K562 (cell line): Measurements from ENCODE around the gene SETD3. TPM values are rescaled to one million over a fixed set of nuclear protein-coding genes. Genes with fewer than 3 reads are reported as not detected.

ENCODE experiments used
- ATAC-seq: fragments of 200-7000 bp; cut with Tn5 transposase; 3 replicates; pipeline ENCODE4 v1.9.1; 2020; ENCODE audit warnings: moderate library complexity
- BruUV-seq: library from RNA; stranded (reverse); fragments of 400-500 nt; replicated peaks from 2 replicates; lab custom pipeline; 2021; lab: Mats Ljungman, UMichigan
- CTCF ChIA-PET: fragments of 300-600 bp; formaldehyde crosslinking; extraction: SDS; loops from one replicate; lab custom pipeline; 2021; ENCODE audit warnings: low intra/inter-chr PET ratio; lab: Yijun Ruan, JAX
- POLR2A ChIA-PET: fragments of 300-600, 350-650 bp; sonication (Branson Sonifier 250); formaldehyde crosslinking; extraction: SDS; loops from one replicate; lab custom pipeline; 2021; ENCODE audit warnings: antibody characterized with exemption, inconsistent platforms; lab: Yijun Ruan, JAX
- DNase-seq, 4 experiments: peaks; one replicate each; pipeline versions ENCODE4 v3.0.0 to v3.0.0-alpha.2; 2011 to 2018; ENCODE audit warnings: low spot score in 3 of 4, mixed read lengths in 3 of 4; ENCODE audit errors: extremely low read depth in 1 of 4
- FAIRE-seq: peaks from 2 replicates; lab custom pipeline; 2011; peaks lifted over from hg19 to GRCh38; lab: Jason Lieb, UNC
- H2AFZ ChIP-seq: 2 replicates; pipeline ENCODE4 v1.6.0; 2011; ENCODE audit warnings: low read depth, low read length, control low read depth, inconsistent platforms
- H3K27ac ChIP-seq: fragments of 200-600 bp; 3 replicates; pipeline ENCODE4 v1.8.0; 2011; ENCODE audit warnings: low read depth, mild to moderate bottlenecking, control low read depth, inconsistent platforms, low read length, moderate library complexity, mixed read lengths; ENCODE audit errors: extremely low read depth
- H3K27me3 ChIP-seq, 2 experiments: fragments of 300-600 bp in 1 of 2; 2 replicates in 1 of 2; 3 replicates in 1 of 2; pipeline versions ENCODE4 v1.6.0 to v1.8.0; 2011; ENCODE audit warnings: inconsistent platforms in 2 of 2, low read length in 2 of 2, mild to moderate bottlenecking in 1 of 2, mixed read lengths in 1 of 2, moderate library complexity in 1 of 2; ENCODE audit not compliant: control insufficient read depth in 2 of 2, insufficient read depth in 2 of 2
- H3K36me3 ChIP-seq: fragments of 300-600 bp; 3 replicates; pipeline ENCODE4 v1.8.0; 2011; ENCODE audit warnings: mild to moderate bottlenecking, low read length, inconsistent platforms; ENCODE audit not compliant: control insufficient read depth, insufficient read depth
- H3K4me1 ChIP-seq, 2 experiments: fragments of 200-600 bp in 1 of 2; replicated peaks in 1 of 2; 2 replicates in 1 of 2; 3 replicates in 1 of 2; pipeline versions ENCODE4 v1.5.1 to v1.8.0; 2011; ENCODE audit warnings: inconsistent platforms in 2 of 2, low read length in 2 of 2, mild to moderate bottlenecking in 1 of 2, mixed read lengths in 1 of 2, moderate library complexity in 1 of 2; ENCODE audit not compliant: control insufficient read depth in 2 of 2, insufficient read depth in 2 of 2
- H3K4me2 ChIP-seq: 2 replicates; pipeline ENCODE4 v1.6.1; 2011; ENCODE audit warnings: low read length, control low read depth, inconsistent platforms, mixed read lengths; ENCODE audit not compliant: insufficient read depth
- H3K4me3 ChIP-seq: fragments of 200-600 bp; sonication (generic), shearing (Covaris generic); 2 replicates; pipeline ENCODE4 v1.5.1; 2016; ENCODE audit warnings: control low read depth, inconsistent platforms
- H3K79me2 ChIP-seq: fragments of 200-600 bp; 3 replicates; pipeline ENCODE4 v1.8.0; 2011; ENCODE audit warnings: low read length, inconsistent platforms; ENCODE audit not compliant: control insufficient read depth, insufficient read depth
- H3K9ac ChIP-seq, 2 experiments: 2 replicates each; pipeline versions ENCODE4 v1.6.0 to v1.6.1; 2011; ENCODE audit warnings: low read depth in 2 of 2, low read length in 2 of 2, control low read depth in 1 of 2, inconsistent platforms in 1 of 2, mild to moderate bottlenecking in 1 of 2, mixed read lengths in 1 of 2; ENCODE audit not compliant: insufficient read depth in 1 of 2
- H3K9me1 ChIP-seq: one replicate; pipeline ENCODE4 v1.6.0; 2011; ENCODE audit warnings: inconsistent platforms, mild to moderate bottlenecking, low read length, moderate library complexity; ENCODE audit not compliant: control insufficient read depth, insufficient read depth
- H3K9me3 ChIP-seq: replicated peaks from 2 replicates; pipeline ENCODE4 v1.5.1; 2011; ENCODE audit warnings: low read depth, low read length, inconsistent platforms; ENCODE audit not compliant: control insufficient read depth, insufficient read depth
- H4K20me1 ChIP-seq: replicated peaks from 2 replicates; pipeline ENCODE4 v1.6.1; 2011; ENCODE audit warnings: low read length, inconsistent platforms, mixed read lengths; ENCODE audit not compliant: control insufficient read depth, insufficient read depth
- PATZ1 ChIP-seq: fragments of 250-450 bp; sonication (Bioruptor Pico); IDR thresholded peaks from 2 replicates; pipeline ENCODE4 v1.5.0; 2020; ENCODE audit warnings: mild to moderate bottlenecking, borderline replicate concordance
- POLR2G ChIP-seq: fragments of 200-400 bp; formaldehyde crosslinking; IDR thresholded peaks from 2 replicates; pipeline ENCODE4 v1.6.1; 2017; ENCODE audit warnings: low read depth, mild to moderate bottlenecking, antibody characterized with exemption, low read length, moderate library complexity
- RBM22 ChIP-seq: fragments of 200-400 bp; formaldehyde crosslinking; IDR thresholded peaks from 2 replicates; pipeline ENCODE4 v1.6.1; 2018; ENCODE audit warnings: low read length, low read depth; ENCODE audit not compliant: poor library complexity, severe bottlenecking
- RFX5 ChIP-seq: IDR thresholded peaks from 2 replicates; pipeline ENCODE4 v1.6.1; 2011; ENCODE audit warnings: low read depth, mild to moderate bottlenecking, improper control_type of control experiment, low read length
- TCF7 ChIP-seq: sonication (generic); IDR thresholded peaks from 2 replicates; pipeline ENCODE4 v1.6.1; 2016; ENCODE audit warnings: antibody characterized with exemption, borderline replicate concordance
- ZC3H4 ChIP-seq: sonication (generic); formaldehyde crosslinking; IDR thresholded peaks from 2 replicates; pipeline ENCODE4 v1.9.0; 2021; ENCODE audit warnings: missing genetic modification reagents, borderline replicate concordance
- ZNF589 ChIP-seq: fragments of 200-800 bp; sonication (Bioruptor generic); IDR thresholded peaks from 2 replicates; pipeline ENCODE4 v1.6.1; 2016; ENCODE audit warnings: low read depth, missing genetic modification characterization, missing compliant biosample characterization
- ZNF76 ChIP-seq: fragments of 250-450 bp; sonication (Bioruptor Pico); IDR thresholded peaks from 2 replicates; pipeline ENCODE4 v1.4.0; 2020; ENCODE audit warnings: mild to moderate bottlenecking, moderate library complexity, borderline replicate concordance
- WGBS: fragments of 100-300 bp; shearing (Covaris generic); methylation state at CpG from one replicate; pipeline ENCODE4 v1.1.6; 2016; ENCODE audit warnings: low coverage, mixed read lengths; ENCODE audit not compliant: insufficient coverage; ENCODE audit errors: missing lambda C conversion rate; 5-methylcytosine and 5-hydroxymethylcytosine counted together
- in situ Hi-C: fragments of 300-500 bp; cut with MboI; formaldehyde crosslinking; loops from 4 replicates; pipeline ENCODE4 v1.15.0; 2018; ENCODE audit warnings: inconsistent platforms, mixed read lengths
- intact Hi-C: fragments of 100-400 bp; cut with micrococcal nuclease; formaldehyde crosslinking; loops from 2 replicates; pipeline ENCODE4 v1.14.2; 2022
- polyA plus RNA-seq, 8 experiments: library from polyadenylated mRNA; depleted of rRNA in 4 of 8; stranded (reverse) in 5 of 8; unstranded in 3 of 8; fragments of >200 nt; fragmentation: Nextera tagmentation in 2 of 8; fragmentation: Illumina TruSeq in 1 of 8; extraction: Ambion mirVana in 2 of 8; extraction: Trizol in 1 of 8; gene quantifications; 2 replicates each; pipeline versions ENCODE4 v1.2.1 to v1.2.3, GENCODE V29; 2011 to 2014; ENCODE audit warnings: inconsistent platforms in 1 of 8, missing spikeins in 1 of 8
- total RNA-seq, 7 experiments: library from RNA; depleted of rRNA in 6 of 7; stranded (reverse); fragments of >200 nt in 6 of 7; fragmentation: Illumina TruSeq in 2 of 7; extraction: Trizol in 2 of 7; gene quantifications; 2 replicates each; pipeline versions ENCODE4 v1.2.1 to v1.2.3, GENCODE V29; 2011 to 2021; ENCODE audit warnings: low replicate concordance in 1 of 7

The SETD3 gene
- total and polyA plus RNA-seq, 9 of the 15 experiments (the other 6 are each of a cell fraction or from before 2014, with no cell fraction given): 8.5 to 35.9 (median 26.5) TPM

- TF ChIP-seq PATZ1 (CRISPR knock-in tag): no peak
Measured at GRCh38 chr14:99513946-99514551, 33.4 kb upstream of the SETD3 start (continued).

GRCh38 chr14:99513183-99513694 is 32.6 kb upstream of the SETD3 start:
- DNase-seq (no peak), FAIRE-seq (no peak), ATAC-seq (no peak; the same call in 2 of the 3 replicates)
- in situ Hi-C loops (no loop called here), intact Hi-C loops (no loop called here)
- 85% methylated on average over 8 of the region's 15 CpGs for WGBS
- H3K4me2 ChIP-seq: no peak overlapping the region
- TF ChIP-seq RFX5: no peak
- no peak for TF ChIP-seq TCF7
- TF ChIP-seq POLR2G: peak; percentile 40; the same call in 1 of the 2 replicates
- TF ChIP-seq ZC3H4 (CRISPR knock-in tag): no peak
- TF ChIP-seq RBM22: peak; percentile 51
- TF ChIP-seq ZNF589 (CRISPR knock-in tag): no peak
- no peak for TF ChIP-seq ZNF76 (CRISPR knock-in tag)
- H3K27ac ChIP-seq: no peak overlapping the region
- no peaks in the 10 kb centered on the region for H3K9me1 ChIP-seq
- BruUV-seq: no TSS peak
- H3K4me1 ChIP-seq: peaks cover 0 to 17% of the 10 kb centered on the region in 2 experiments; a peak in 2 of 5 replicates
- no peaks in the 10 kb centered on the region for H3K79me2 ChIP-seq
- H3K9ac ChIP-seq: no peak overlapping the region
- ChIA-PET CTCF (no interaction called here), POLR2A (interaction anchor here (0.7 to 1.2 kb wide), 2 partner anchors 10 to 171 kb away, joined by 3 to 4 read pairs; partner anchors contain the start of gene CYP46A1)
- H3K27me3 ChIP-seq: no peaks in the 10 kb centered on the region
- 0 out of 2 replicates have a peak, but pooled peaks cover 8% of the 10 kb centered on the region for H4K20me1 ChIP-seq
- peaks cover 33% of the 10 kb centered on the region; the same call in 2 of the 3 replicates for H3K36me3 ChIP-seq
- no peaks in the 10 kb centered on the region for H3K9me3 ChIP-seq
- H2AFZ ChIP-seq: no peak overlapping the region
- no peak overlapping the region for H3K4me3 ChIP-seq
